GM18502 (cell line): ENCODE results near the gene DNHD1.

Experiments
- ATAC-seq: cut with Tn5 transposase; IDR thresholded peaks from one replicate; pipeline ENCODE4 v1.9.1; 2021; ENCODE audit warnings: mild to moderate bottlenecking; ENCODE audit not compliant: unreplicated experiment, poor library complexity

Gene DNHD1

GRCh38 chr11:6608726-6609501, 111.8 kb downstream of the DNHD1 start:
- no peak for ATAC-seq

GRCh38 chr11:6609502-6610015, 112.5 kb downstream of the DNHD1 start:
- ATAC-seq, result no peak

GRCh38 chr11:6610591-6610990, 113.5 kb downstream of the DNHD1 start:
- no peak for ATAC-seq

GRCh38 chr11:6611092-6611962, 114.2 kb downstream of the DNHD1 start:
- ATAC-seq, result no peak

GRCh38 chr11:6611963-6612212, 114.8 kb downstream of the DNHD1 start:
- peak; percentile 23 for ATAC-seq

- ATAC-seq, result peak; percentile 91
Measured at GRCh38 chr11:6612213-6613041, 115.3 kb downstream of the DNHD1 start, which contains the start of gene TAF10. Gene TAF10, minus strand, starts transcription at chr11:6612216. Its CDS starts 27 bp downstream, at chr11:6612189.

GRCh38 chr11:6613496-6613895, 116.4 kb downstream of the DNHD1 start:
- ATAC-seq, result no peak

GRCh38 chr11:6614446-6614845, 117.4 kb downstream of the DNHD1 start:
- ATAC-seq, result no peak

- no peak for ATAC-seq
Measured at GRCh38 chr11:6615046-6615445, 118.0 kb downstream of the DNHD1 start.

GRCh38 chr11:6615882-6616585, 119.0 kb downstream of the DNHD1 start:
- ATAC-seq, result no peak

- no peak for ATAC-seq
Measured at GRCh38 chr11:6616596-6617250, 119.6 kb downstream of the DNHD1 start.

- ATAC-seq, result no peak
Measured at GRCh38 chr11:6617315-6617781, 120.3 kb downstream of the DNHD1 start.

GRCh38 chr11:6618117-6619003, 121.3 kb downstream of the DNHD1 start:
- peak; percentile 18 for ATAC-seq

- peak; percentile 99 for ATAC-seq
Measured at GRCh38 chr11:6619004-6619745, 122.1 kb downstream of the DNHD1 start, which contains the start of gene TPP1. Gene TPP1, minus strand, starts transcription at chr11:6619422. Its CDS starts 22 bp downstream, at chr11:6619400.

- ATAC-seq, result no peak
Measured at GRCh38 chr11:6620636-6621035, 123.6 kb downstream of the DNHD1 start.
